AG20443 (cell line): Measurements from ENCODE around the gene PACS1.

ENCODE experiments used
- DNase-seq: peaks from one replicate; pipeline ENCODE4 v3.0.0; 2012; ENCODE audit warnings: low spot score, mixed read lengths

The PACS1 gene

DNA sequence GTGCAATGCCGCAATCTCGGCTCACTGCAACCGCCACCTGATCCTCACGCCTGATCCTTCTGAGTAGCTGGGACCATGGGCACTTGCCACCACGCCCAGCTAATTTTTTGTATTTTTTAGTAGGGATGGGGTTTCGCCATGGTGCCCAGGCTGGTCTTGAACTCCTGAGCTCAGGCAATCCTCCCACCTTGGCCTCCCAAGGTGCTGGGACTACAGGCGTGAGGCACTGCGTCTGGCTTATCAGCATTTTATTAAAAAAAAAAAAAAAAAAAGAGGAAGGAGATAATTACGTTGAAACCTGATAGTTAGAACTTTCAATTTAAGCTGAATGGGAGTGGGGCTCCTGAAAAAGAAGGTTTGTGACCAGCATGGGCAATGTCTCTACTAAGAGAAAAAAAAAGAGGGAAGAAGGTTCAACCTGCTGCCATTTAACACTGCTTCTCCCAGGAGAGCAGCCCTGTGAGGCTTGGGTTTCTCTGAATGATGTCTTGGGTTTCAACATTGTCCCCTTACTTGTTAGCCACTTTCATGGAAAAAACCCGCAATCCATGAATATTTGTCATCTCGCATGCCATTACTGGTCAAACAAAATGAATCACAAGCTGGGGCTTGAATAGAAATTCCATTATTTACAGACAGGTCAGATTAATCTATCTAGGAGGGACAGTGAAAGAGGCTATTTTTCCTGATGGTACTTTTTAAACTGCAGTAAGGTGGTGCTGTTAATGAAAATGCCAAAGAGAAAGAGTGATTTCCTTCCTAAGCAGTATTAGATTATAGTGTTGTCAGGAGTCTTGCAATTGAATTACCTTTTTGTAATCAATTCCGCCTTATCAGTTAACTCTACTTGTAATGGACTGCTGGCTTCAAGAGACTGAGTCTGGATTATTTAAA lies 72.5 kb downstream of the PACS1 start:
- peak; percentile 40 for DNase-seq

DNA sequence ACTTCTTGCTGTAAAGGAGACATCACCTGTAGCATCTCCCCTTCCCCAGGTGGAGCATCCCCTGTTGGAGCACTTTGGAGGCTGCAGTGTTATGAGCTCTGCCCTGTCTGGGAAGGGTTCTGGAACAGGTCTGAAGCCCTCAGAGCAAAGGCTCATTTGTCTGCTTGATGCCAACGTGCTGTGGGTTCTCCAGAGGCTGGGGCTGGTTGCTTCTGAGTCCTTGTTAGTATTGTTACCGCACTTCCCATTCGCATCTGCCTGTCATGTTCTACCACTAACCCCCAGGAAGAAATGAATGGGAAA lies 73.1 kb downstream of the PACS1 start:
- DNase-seq, result no peak

DNA sequence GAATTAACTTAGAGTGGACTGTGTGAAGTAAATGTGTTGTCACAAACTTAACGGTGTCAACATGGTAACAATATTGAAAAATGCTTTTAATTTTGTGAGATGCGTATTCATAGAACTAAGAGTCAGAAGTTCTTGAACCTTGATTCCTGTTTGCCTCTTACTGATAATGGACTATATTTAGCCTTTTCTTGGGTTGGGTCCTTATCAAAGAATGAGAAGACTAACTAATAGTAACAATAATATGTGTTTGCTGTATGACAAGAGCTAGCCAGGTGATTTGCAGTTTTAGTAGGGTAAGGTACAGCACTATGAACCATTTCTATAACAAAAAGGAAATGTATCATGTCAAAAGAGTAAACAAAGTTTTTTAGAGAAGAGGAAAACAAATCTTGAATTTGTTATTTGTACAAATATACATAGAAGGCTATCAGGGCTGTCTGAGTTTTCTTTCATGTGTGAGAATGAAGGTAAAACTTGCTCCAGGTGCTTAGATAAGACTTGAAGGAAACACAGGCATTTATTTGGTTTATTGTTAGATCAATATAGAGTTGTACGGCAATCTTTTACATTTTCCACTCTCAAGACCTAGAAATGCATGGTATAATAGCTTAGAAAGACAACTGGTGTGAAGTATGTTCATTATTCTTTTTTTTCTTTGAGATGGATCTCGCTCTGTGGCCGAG lies 74.1 kb downstream of the PACS1 start:
- DNase-seq, result no peak

DNA sequence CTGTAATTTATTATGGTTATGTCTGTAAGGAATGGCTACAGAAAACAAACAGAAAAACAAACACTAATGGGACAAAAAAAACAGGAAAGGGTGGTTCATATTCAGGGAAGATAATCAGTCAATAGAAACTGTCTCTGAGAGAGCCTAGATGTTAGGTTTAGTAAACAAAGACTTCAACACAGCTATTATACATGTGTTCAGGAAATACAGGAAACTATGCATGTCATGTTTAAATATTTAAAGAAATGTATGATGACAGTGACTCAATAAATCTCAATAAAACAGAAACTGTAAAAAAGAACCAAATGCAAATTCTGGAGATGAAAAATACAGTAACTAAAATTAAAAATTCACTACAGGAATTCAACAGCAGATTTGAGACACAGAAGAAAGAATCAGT lies 76.0 kb downstream of the PACS1 start:
- DNase-seq, result no peak

DNA sequence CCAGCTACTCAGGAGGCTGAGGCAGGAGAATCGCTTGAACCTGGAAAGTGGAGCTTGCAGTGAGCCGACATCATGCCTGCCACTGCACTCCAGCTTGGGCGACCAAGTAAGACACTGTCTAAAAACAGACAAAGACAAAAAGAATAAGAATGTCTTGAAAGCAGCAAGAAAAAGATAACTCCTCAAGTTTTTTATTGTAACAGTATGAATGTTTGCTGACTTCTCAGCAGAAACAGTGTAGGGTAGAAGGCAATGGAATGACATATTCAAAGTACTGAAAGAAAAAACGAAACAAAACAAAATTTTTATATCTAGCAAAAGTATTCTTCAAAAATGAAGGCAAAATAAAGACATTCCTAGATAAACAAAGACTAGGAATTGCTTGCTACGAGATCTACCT lies 76.9 kb downstream of the PACS1 start:
- DNase-seq, result no peak

DNA sequence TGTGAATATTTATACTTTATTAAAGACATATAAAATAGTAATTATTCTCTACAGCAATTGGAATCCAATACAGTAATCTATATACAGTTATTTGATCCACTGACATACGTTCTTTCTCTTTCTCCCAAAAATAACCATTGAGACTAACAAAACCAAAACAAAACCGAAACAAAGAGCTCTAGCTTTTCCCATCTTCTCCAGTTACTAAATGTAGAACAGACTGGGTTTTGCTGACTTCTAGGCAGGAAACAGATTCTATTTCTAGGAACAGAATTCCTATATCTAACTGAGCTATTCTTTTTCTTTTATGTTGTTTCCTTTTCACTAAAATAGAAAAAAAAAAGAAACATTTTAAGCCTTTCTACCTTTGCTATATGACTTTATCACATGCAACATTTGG lies 80.1 kb downstream of the PACS1 start:
- no peak for DNase-seq

DNA sequence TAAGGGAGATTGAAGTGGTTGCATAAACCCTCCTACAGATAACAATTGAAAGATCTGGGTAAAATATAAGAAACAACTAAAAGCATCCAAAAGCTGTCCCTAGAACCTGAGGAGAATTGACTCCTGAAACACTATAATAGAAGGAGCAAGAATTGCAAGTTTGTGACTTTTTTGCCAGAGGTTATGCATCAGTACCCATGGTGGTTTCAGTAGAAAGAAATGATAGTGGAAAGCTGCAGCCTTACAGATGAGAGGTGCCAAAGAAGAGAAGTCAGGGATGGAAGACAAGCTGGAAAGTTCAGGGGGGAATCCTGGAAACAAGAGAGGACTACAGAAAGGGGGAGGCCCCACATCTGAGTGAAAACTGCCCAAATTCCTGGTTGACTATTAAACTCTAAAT lies 80.7 kb downstream of the PACS1 start:
- no peak for DNase-seq

DNA sequence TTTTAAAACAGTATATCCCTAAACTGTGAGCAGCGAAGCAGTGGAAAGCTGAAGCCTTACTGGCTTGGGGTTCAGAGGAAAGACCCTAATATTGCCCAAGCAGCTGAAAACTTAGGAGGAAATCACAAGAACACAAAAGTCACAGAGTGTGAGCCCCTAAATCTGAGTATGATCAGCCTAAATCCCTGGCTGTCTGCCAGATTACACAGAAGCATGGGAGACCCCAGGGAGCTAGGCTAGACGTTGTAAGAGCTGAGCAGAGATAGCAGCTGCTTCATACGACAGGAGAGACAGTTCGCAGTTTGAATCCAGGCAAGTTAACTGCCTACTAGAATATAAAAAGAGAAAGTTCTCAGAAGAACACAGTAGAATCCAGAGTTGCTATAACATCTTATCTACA lies 81.2 kb downstream of the PACS1 start:
- DNase-seq, result no peak

DNA sequence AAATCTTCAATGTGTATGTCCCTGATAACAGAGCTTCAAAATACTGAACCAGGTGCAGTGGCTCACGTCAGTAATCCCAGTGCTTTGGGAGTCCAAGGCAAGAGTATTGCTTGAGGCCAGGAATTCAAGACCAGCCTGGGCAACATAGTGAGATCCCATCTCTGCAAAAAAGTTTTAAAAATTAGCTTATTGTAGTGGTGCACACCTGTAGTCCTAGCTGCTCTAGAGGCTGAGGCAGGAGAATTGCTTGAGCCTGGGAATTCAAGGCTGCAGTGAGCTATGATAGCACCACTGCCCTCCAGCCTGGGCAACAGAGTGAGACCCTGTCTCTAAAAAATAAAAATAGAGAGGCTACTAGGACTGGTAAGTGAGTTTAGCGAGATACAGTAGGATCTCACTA lies 84.0 kb downstream of the PACS1 start:
- no peak for DNase-seq

DNA sequence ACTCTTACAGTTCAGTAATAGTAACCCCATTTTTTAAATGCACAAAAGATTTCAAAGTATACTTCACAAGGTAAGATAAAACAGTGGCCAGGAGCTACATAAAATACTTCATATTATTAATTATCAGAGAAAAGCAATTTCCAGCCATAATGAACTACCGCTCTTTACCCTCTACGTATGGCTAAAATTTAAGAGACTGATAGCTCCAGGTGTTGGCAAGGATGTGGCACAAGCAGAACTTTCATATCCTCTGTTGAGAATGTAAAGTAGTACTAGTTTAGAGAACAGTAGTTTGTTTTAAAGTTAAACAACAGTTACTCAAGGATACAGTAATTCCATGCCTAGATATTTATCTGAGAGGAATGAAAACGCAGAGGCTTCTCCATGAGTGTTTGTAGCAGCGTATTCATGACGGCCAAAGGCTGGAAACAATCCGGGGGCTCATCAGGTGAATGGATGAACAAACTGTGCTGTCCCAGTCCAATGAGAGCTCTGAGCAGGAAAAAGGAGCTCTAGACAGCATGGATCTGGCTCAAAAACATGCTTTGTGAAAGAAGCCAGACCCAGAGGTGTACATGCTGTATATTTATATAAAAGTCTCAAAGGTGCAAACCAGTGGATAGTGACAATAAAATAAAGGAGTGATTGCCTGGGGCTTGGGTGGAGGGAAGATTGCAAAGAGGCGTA lies 85.5 kb downstream of the PACS1 start:
- no peak for DNase-seq

DNA sequence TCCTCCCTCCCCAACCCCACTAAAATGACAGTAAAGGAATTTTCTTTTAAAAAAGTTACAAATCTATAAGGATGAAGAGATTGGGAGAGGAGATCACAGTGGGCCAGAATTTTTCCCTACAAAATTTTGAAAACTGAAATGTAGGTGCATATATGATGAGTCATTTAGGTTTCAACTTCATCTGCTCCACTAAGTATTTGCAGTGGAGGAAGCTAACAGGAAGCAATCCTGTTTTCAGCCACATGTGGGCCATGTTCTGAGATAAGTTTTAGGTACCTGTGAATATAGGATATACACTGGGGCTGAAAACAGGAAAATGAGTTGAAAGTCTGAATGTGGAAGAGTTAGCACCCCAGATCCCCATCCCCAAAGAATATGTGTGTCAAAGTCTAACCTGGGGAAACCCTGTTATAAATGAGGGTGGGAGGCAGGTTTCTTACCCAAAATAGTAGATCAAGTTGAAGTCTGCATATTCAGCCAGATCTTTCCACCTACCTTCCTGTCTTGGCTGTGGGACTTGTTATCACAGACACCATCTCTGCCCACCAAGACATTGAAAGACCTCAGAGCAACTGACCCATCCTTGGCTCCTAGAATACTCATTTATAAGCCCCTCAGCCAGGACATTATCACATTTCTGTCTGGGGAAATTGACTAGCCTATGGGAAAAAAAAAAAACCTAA lies 87.3 kb downstream of the PACS1 start:
- no peak for DNase-seq

DNA sequence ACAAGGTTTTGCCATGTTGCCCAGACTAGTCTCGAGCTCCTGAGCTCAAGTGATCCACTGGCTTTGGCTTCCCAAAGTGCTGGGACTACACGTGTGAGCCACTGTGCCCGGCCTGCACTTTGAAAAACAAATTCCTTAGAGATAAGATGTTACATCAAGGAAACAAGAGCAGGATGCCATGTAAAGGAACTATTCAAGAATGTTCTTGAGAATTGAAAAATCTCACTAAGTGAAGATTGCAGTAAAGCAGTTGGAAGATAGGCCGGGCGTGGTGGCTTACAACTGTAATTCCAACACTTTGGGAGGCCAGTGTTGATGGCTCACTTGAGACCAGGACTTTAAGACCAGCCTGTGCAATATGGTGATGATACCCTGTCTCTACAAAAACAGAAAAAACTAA lies 88.1 kb downstream of the PACS1 start:
- no peak for DNase-seq

DNA sequence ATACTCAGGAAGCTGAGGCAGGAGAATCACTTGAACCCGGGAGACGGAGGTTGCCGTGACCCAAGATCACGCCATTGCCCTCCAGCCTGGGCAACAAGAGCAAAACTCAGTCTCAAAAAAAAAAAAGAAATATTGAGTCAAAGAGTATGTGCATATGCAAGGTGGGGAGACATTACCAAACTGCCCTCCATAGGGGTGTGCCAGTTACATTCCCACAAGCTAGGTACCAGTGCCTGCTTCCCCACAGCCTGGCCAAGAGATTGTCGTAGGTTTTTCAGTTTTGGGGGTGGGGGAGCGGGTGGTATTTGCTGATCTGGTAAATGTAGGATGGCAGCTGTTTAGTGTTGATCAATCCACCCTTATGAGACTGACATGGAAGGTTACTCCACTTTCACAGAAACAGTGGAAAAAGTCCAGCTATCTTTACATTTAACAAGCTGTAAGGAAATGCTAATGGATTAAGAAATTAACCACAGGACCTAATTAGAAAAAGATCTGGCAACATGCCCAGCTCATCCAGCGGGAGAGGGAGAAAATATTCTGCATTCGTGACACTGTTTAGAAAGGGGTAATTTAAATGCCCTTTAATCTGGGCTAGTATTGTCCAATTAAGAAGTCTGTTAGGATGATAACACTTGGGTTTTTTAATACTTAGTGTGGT lies 89.4 kb downstream of the PACS1 start:
- DNase-seq, result no peak

DNA sequence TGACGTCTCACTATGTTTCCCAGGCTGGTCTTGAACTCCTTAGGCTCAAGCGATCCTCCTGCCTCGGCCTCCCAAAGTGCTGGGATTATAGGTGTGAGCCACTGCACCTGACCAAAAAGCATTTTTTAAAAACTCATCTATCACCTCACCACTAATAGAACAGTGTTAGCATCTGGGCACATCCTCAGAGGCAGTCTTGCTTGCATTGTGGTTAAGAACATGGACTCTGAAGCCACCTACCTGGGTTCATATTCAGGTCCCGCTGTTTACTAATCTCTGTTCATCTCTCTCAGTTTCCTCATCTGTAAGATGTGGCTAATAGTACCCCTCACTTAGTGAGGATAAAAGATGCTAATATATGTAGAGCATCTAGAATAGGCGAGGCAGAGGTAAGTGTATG lies 90.6 kb downstream of the PACS1 start:
- DNase-seq, result no peak

DNA sequence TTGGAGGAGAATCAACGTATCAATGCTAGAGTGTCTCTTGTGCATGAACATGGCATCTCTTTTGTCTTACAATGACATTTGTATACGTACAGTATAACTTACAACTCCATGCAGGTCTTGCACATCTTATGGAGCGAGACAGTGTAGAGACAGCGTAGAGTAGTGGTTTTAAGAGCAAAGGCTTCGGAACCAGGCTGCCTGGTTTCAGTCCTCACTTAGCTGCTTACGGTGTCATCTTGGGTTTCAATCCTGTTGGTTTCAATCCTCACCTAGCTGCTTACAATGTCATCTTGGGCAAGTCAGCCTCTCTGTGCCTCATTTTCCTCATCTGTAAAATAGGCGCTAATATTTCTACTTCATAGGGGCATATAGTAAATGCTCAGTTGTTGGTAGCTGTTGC lies 98.2 kb downstream of the PACS1 start:
- no peak for DNase-seq

DNA sequence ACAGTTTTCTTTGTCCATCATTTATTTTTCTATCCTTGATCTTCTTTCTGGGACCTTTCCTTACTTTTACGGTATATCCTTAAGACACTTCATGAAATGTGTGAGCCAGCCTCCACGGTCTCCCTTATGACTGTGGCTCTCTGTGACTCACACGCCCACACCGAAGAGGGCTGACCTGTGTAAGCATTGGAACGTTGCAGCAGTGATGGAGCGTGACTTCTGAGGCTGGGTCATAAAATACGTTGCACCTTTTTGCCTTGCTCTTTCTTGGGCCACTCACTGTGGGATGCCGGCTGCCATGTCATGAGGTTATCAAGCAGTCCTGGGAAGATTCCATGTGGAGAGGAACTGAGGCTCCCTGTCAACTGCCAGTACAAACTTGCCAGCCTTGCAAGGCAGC lies 102.1 kb downstream of the PACS1 start:
- DNase-seq, result no peak

DNA sequence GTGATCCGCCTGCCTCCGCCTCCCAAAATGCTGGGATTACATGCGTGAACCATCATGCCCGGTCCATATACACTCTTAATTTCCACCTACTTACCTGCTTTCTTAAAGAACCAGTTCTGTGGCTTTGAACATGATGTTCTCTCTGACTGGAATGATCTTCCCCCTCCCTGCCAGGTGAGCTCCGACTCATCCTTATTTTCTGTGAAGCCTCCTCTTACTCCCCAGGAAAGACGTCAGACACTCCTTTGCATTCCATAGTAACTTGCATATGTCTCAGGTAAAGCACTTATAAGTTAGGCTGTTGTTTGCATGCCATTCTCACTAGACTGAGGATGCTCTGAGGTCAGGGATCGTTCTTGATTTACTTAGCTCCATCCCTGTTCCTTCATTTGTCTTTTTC lies 106.6 kb downstream of the PACS1 start:
- DNase-seq, result no peak

DNA sequence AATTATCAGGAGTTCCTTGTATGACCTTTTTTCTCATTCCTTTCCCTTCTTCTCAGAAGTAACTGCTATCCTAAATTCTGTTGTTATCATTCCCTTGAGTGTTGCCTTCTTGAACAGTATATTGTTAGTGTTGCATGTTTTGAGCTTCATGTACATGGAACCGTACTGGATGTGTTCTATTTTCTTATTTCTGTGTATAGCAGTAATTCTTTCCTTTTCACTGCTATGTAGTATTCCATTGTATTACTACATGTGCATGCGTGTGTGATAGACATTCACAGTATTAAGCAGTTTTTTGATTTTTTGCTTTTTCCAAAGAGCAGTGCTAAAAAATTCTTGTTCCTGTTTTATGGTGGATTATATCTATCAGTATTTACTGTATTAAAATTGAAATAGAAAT lies 108.1 kb downstream of the PACS1 start:
- DNase-seq, result no peak

DNA sequence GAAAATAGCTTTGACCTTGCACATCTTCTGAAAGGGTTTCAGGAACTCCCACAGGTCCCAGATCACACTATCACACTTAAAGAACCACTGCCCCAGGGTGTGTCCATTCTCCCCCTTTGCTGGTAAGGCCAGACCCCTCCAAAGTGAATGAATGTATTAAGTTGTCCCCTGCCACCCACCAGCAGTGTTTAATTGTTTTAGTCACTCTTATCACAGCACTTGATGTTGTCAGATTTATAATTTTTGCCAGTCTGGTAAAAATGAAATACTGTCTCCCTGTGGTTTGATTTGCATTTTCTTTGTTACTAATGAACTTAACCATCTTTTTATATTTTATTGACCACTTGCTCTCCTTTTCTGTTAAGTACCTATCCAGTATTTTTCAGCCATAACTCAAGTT lies 108.8 kb downstream of the PACS1 start:
- no peak for DNase-seq

DNA sequence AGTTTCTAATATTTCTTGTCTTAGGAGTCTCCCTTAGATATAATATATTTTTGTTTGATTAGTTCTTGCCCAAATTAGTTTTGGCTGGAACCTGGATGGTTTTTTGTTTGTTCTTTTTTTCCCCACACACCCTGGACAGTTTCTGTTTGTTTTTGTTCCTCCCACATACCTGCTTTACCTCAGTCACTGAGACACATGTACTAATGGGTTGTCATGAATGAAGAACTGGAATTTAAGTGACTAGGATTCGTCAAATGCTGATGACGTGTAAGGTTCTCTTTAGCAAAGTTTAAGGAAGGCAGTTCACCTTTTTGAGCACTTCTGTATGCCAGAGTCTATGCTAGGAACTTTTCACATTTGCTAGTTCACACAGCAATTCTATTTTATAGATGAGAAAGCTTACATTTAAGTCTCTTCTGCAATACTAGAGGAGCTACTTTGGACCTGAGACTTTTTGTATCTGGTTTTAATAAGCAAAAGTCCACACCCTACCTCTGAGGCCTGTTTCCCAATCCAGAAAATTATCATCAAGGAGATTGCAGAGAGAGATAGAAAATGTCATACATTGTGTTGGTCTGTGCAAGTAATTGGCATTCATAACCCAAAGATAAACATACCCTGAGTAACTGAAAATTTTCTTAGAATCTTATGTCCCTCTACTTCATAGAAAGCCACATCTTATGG lies 111.7 kb downstream of the PACS1 start:
- no peak for DNase-seq

DNA sequence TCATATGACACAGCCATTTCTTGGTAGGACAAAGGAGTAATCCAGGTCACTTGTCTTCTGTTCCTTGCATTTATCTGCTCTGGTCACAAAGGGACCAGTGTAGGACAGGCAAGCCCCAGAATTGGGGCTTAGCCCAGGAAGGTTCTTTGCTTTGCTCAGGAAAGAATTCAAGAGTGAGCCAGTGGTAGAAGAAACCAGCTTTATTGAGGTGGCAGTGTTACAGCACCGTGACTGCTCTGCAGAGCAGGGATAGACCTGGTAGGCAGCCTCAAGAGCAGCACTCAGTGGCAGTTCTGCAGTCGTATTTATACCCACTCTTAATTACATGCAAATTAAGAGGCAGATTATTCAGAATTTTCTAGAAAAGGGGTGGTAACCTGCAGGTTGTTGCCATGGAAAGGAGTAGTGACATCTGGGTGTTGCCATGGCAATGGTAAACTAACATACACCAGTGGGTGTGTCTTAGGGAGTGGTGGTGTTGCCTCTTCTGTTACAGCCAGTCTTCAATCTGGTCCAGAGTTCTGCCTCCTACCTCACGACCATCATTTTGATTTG lies 113.5 kb downstream of the PACS1 start:
- no peak for DNase-seq
